Chondrocyte (in vitro differentiated cells): ENCODE results near the gene CCDC54. TPM values are rescaled to one million over a fixed set of nuclear protein-coding genes. Genes with fewer than 3 reads are reported as not detected.

Experiments used
- DNase-seq: peaks from one replicate; pipeline ENCODE4 v3.0.0; 2021; ENCODE audit warnings: mixed read lengths, low spot score
- H3K27ac Mint-ChIP-seq: one replicate; pipeline ENCODE4 v1.8.0; 2021; ENCODE audit warnings: mild to moderate bottlenecking, moderate library complexity, mixed read lengths; ENCODE audit not compliant: unreplicated experiment
- H3K27me3 Mint-ChIP-seq: 2 replicates; pipeline ENCODE4 v1.8.0; 2021; ENCODE audit warnings: low read depth, mixed read lengths
- H3K36me3 Mint-ChIP-seq: 2 replicates; pipeline ENCODE4 v1.8.0; 2021; ENCODE audit warnings: low read depth, mixed read lengths
- H3K4me1 Mint-ChIP-seq: 2 replicates; pipeline ENCODE4 v1.8.0; 2021; ENCODE audit warnings: low read depth, mild to moderate bottlenecking, mixed read lengths
- H3K4me3 Mint-ChIP-seq: one replicate; pipeline ENCODE4 v1.8.0; 2021; ENCODE audit warnings: mild to moderate bottlenecking, moderate library complexity, mixed read lengths; ENCODE audit not compliant: unreplicated experiment
- H3K9me3 Mint-ChIP-seq: 2 replicates; pipeline ENCODE4 v1.8.0; 2021; ENCODE audit warnings: low read depth, mixed read lengths
- CTCF ChIP-seq: fragments of 200-600 bp; sonication (generic); IDR thresholded peaks from 2 replicates; pipeline ENCODE4 v1.5.0; 2021; ENCODE audit warnings: antibody characterized with exemption, mild to moderate bottlenecking, moderate library complexity
- total RNA-seq: library from RNA; stranded (reverse); gene quantifications from 3 replicates; pipeline ENCODE4 v1.2.1, GENCODE V29; 2021

The CCDC54 gene
- total RNA-seq, 1 donor from 2014 or later: not detected

GRCh38 chr3:107384907-107385306, 7.7 kb downstream of the CCDC54 start:
- Mint-ChIP-seq H3K36me3 (peaks cover 2% of the 10 kb centered on the region), H3K27me3 (no peaks in the 10 kb centered on the region), H3K27ac (no peak overlapping the region), H3K9me3 (no peaks in the 10 kb centered on the region), H3K4me1 (peaks cover 2% of the 10 kb centered on the region), H3K4me3 (no peak overlapping the region)
- no peak for DNase-seq
- TF ChIP-seq CTCF: no peak

GRCh38 chr3:107387555-107387954, 10.3 kb downstream of the CCDC54 start:
- Mint-ChIP-seq H3K9me3 (no peaks in the 10 kb centered on the region), H3K4me3 (no peak overlapping the region), H3K4me1 (no peaks in the 10 kb centered on the region), H3K27me3 (no peaks in the 10 kb centered on the region), H3K36me3 (no peaks in the 10 kb centered on the region), H3K27ac (no peak overlapping the region)
- TF ChIP-seq CTCF: no peak
- no peak for DNase-seq

GRCh38 chr3:107392549-107393165, 15.4 kb downstream of the CCDC54 start:
- DNase-seq: no peak
- no peaks in the 10 kb centered on the region for H3K27me3 Mint-ChIP-seq
- no peak overlapping the region for H3K27ac Mint-ChIP-seq
- no peak overlapping the region for H3K4me3 Mint-ChIP-seq
- no peaks in the 10 kb centered on the region for H3K36me3 Mint-ChIP-seq
- H3K9me3 Mint-ChIP-seq: no peaks in the 10 kb centered on the region
- H3K4me1 Mint-ChIP-seq: no peaks in the 10 kb centered on the region
- no peak for TF ChIP-seq CTCF

- TF ChIP-seq CTCF: no peak
- Mint-ChIP-seq H3K9me3 (no peaks in the 10 kb centered on the region), H3K36me3 (no peaks in the 10 kb centered on the region), H3K27ac (no peak overlapping the region), H3K4me3 (no peak overlapping the region), H3K4me1 (no peaks in the 10 kb centered on the region), H3K27me3 (no peaks in the 10 kb centered on the region)
- DNase-seq: no peak
Measured at GRCh38 chr3:107394502-107394901, 17.3 kb downstream of the CCDC54 start.

GRCh38 chr3:107395066-107395465, 17.8 kb downstream of the CCDC54 start:
- H3K4me1 Mint-ChIP-seq: no peaks in the 10 kb centered on the region
- no peaks in the 10 kb centered on the region for H3K9me3 Mint-ChIP-seq
- H3K4me3 Mint-ChIP-seq: no peak overlapping the region
- DNase-seq: no peak
- no peaks in the 10 kb centered on the region for H3K36me3 Mint-ChIP-seq
- no peaks in the 10 kb centered on the region for H3K27me3 Mint-ChIP-seq
- no peak for TF ChIP-seq CTCF
- no peak overlapping the region for H3K27ac Mint-ChIP-seq
